Measurements from ENCODE around the gene EFHC2. TPM values are rescaled to one million over a fixed set of nuclear protein-coding genes. Genes with fewer than 3 reads are reported as not detected.

EFHC2 gene
- total RNA-seq, 1 donor from 2014 or later = 0.81 TPM

DNA sequence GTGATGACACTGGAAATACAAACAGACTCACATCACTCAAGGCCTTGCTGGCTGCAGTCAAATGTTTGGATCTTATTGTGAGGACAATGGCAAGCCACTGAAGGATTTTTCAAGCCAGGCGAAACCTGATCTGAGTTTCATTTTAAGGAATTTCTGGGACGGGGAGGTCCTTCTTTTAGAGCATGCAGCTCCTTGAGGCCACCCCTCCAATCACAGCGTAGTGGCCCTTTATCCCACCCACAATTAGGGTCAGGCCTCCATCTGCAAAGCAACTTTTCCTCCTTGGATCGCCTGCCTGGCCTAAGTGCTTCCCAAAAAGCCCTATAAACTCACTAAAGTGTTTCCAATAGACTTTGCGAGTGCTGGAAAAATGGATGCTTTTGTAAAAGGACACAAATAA is 115.5 kb downstream of the EFHC2 start:
- no peak for DNase-seq (ENCODE audit: low read depth)
- TF ChIP-seq, protein P1, sequence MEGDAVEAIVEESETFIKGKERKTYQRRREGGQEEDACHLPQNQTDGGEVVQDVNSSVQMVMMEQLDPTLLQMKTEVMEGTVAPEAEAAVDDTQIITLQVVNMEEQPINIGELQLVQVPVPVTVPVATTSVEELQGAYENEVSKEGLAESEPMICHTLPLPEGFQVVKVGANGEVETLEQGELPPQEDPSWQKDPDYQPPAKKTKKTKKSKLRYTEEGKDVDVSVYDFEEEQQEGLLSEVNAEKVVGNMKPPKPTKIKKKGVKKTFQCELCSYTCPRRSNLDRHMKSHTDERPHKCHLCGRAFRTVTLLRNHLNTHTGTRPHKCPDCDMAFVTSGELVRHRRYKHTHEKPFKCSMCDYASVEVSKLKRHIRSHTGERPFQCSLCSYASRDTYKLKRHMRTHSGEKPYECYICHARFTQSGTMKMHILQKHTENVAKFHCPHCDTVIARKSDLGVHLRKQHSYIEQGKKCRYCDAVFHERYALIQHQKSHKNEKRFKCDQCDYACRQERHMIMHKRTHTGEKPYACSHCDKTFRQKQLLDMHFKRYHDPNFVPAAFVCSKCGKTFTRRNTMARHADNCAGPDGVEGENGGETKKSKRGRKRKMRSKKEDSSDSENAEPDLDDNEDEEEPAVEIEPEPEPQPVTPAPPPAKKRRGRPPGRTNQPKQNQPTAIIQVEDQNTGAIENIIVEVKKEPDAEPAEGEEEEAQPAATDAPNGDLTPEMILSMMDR (conservative IDR thresholded peaks at IDR 0.05; ENCODE audit: low read depth, low read length) = no peak

DNA sequence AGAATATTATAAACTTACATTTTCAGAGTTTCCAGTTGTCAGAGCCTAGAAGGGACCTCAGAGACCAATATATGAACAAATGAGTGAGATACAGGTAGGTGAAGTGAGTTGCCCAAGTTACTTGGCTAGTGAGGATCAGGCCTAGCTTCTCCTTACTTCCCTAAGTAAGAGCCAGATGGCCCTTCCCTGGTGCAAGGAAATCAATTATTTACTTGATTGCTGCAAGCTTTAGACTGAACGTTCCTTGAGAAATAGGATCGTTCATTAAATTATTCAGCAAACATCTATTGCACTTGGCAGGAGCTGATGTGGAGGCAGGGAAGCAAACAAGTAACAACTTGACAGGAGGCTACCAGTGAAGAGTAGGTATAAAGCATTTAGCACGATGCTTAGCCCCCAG is 117.8 kb downstream of the EFHC2 start:
- H3K4me3 ChIP-seq (ENCODE audit: low read depth, low read length) = no peak overlapping the region
- DNase-seq (ENCODE audit: low read depth) = no peak
- TF ChIP-seq, protein P1 (conservative IDR thresholded peaks at IDR 0.05; ENCODE audit: low read depth, low read length) = no peak

More for the DNA sequence above, 115.5 kb downstream of the EFHC2 start:
- no peak overlapping the region for H3K4me3 ChIP-seq (ENCODE audit: low read depth, low read length)

DNA sequence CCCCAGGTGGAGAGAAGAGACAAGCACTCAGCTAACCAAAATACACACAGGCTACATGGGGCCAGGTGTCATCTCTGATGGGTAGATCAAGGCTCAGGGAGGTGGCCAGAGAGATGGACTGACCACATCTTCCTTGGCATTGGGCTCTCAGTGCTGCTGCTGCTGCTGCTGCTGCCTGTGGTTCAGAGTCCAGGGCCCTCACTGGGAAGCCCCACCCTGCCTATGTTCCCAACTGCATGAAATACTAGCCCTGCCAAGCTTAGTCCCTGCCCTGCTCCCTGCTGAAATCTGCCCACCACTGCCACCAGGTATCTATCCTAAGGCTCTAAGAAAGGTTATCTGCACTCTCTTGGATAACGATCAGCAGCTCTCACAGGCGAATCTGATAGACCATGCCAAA is 118.7 kb downstream of the EFHC2 start:
- TF ChIP-seq, protein P1 (conservative IDR thresholded peaks at IDR 0.05; ENCODE audit: low read depth, low read length) = no peak
- no peak for DNase-seq (ENCODE audit: low read depth)
- no peak overlapping the region for H3K4me3 ChIP-seq (ENCODE audit: low read depth, low read length)

DNA sequence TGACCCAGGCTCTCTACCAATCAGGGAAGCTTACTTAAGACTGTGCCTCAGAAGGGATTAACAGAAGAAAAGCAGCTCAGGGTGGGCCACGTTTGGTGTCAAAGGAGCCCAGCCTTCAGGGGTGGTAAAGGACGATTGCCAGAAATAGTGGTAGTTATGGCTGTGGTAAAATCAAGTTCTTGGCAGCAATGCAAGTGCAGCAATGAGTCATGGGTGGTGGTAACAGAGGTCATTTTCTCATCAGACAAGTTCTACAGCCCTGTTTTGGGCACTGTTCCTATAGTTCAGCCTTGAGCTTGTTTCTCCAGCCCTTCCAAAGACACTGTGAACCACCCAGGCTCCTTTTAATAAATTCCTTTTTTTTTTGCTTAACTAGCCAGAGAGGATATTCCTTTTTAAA is 120.3 kb downstream of the EFHC2 start:
- no peak for DNase-seq (ENCODE audit: low read depth)
- no peak overlapping the region for H3K4me3 ChIP-seq (ENCODE audit: low read depth, low read length)
- TF ChIP-seq, protein P1 (conservative IDR thresholded peaks at IDR 0.05; ENCODE audit: low read depth, low read length) = no peak

DNA sequence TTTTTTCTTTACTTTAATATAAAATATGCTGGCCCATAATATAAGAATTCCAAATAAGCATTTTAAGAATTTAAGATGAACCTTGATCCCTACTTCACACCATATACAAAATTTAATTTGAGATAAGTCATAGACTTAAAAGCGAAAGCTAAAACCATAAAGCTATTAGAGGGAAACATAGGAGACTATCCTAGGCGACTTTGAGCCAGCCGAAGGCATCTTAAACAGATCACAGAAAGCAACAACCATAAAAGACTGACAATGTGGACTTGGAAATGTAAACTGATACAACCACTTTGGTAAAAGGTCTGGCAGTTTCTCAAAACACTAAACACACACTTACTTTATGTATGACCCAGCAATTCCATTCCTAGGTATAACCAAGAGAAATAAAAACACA is 125.0 kb downstream of the EFHC2 start:
- DNase-seq (ENCODE audit: low read depth) = no peak
- H3K4me3 ChIP-seq (ENCODE audit: low read depth, low read length) = no peak overlapping the region
- TF ChIP-seq, protein P1 (conservative IDR thresholded peaks at IDR 0.05; ENCODE audit: low read depth, low read length) = no peak

DNA sequence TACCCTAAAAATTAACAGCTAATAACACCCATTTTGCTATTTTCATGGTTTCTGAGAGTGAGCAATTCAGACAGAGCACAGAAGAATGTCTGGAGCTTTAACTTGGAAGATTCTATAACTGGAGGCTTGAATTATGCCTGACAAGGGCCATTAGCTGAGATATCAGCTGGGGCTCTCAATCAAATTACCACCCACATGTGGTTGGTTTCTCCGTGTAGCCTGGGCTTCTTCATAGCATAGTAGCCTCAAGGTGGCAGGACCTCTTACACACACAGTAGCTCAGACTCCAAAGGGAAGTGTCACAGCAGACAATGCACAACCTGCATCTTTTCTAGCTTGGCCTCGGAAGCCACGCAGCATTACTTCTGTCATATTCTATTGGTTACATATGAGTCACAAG is 127.3 kb downstream of the EFHC2 start:
- TF ChIP-seq, protein P1 (conservative IDR thresholded peaks at IDR 0.05; ENCODE audit: low read depth, low read length) = no peak
- no peak overlapping the region for H3K4me3 ChIP-seq (ENCODE audit: low read depth, low read length)

DNA sequence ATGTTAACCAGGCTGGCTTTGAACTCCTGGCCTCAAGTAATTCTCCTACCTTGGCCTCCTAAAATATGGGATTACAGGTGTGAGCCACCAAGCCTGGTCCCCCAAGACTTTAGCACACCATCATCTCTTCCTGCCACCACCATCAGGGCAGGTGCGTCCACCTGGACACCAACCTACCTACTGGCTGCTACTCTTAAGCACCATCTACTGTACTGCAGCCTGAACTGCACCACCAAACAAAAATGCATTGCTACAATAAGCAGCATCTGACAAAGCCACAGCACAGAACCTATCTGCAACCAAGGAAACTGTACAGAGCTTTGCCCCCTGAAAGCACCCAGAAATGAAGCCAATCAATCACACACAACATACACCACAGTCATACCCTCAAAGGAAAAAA is 139.7 kb downstream of the EFHC2 start:
- no peak overlapping the region for H3K4me3 ChIP-seq (ENCODE audit: low read depth, low read length)
- TF ChIP-seq, protein P1 (conservative IDR thresholded peaks at IDR 0.05; ENCODE audit: low read depth, low read length) = peak; percentile 29
- no peak for DNase-seq (ENCODE audit: low read depth)

More for the DNA sequence above, 127.3 kb downstream of the EFHC2 start:
- DNase-seq (ENCODE audit: low read depth) = no peak

Measured in epithelial cell of proximal tubule (primary cell).